PFSK-1 (cell line): ENCODE data around the gene RGS6.

Experiments
- FOXP2 ChIP-seq: optimal IDR thresholded peaks from 2 replicates; pipeline ENCODE3; 2011; ENCODE audit warnings: borderline replicate concordance, control low read depth, inconsistent platforms; ENCODE audit not compliant: insufficient read depth; ENCODE audit errors: extremely low read length, extremely low read depth
- POLR2AphosphoS5 ChIP-seq: IDR thresholded peaks from 2 replicates; pipeline ENCODE4 v1.6.1; 2012; ENCODE audit warnings: low read depth, mild to moderate bottlenecking, control low read depth, low read length, moderate library complexity
- REST ChIP-seq, 2 experiments: IDR thresholded peaks; 2 replicates each; pipeline versions ENCODE4 v1.6.1 to v1.8.0; 2011 to 2012; ENCODE audit warnings: low read depth in 2 of 2, low read length in 2 of 2, control low read depth in 1 of 2, inconsistent platforms in 1 of 2, mild to moderate bottlenecking in 1 of 2, moderate library complexity in 1 of 2; ENCODE audit not compliant: insufficient read depth in 1 of 2
- SIN3A ChIP-seq: IDR thresholded peaks from 2 replicates; pipeline ENCODE4 v1.6.1; 2012; ENCODE audit warnings: mild to moderate bottlenecking, low read length, moderate library complexity, borderline replicate concordance; ENCODE audit not compliant: insufficient read depth
- TAF1 ChIP-seq: IDR thresholded peaks from 2 replicates; pipeline ENCODE4 v1.6.1; 2012; ENCODE audit warnings: low read length, control low read depth, borderline replicate concordance; ENCODE audit not compliant: insufficient read depth

The RGS6 gene

GRCh38 chr14:72563676-72564075 is 631.4 kb downstream of the RGS6 start:
- TF ChIP-seq POLR2AphosphoS5 (no peak), REST (IDR thresholded peaks at IDR 0.05; ENCODE audit: insufficient read depth in 1 of 2, low read depth in 2 of 2, low read length in 2 of 2) (no peak), TAF1 (no peak), SIN3A (no peak), FOXP2 (no peak)

DNA sequence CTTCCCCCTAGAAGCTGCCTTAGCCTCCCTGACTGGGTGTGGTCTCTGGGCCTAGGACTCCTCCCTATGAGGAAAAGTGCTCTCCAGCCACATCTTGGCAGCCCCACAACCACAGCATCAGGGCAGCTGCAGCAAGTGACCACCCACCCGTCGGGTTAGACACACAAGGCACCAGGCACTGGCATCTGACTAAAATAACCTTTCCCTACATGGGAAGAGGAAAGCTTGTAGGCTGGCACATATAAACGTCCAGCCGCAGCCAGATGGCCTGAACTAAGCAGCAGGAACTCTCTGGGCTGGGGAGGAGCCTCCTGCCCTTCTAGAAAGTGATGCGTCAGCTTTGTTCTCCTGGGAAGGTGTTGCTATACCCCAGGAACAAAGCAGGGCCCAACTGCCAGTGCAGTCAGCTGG is 632.9 kb downstream of the RGS6 start:
- TF ChIP-seq FOXP2 (no peak), POLR2AphosphoS5 (no peak), REST (IDR thresholded peaks at IDR 0.05; ENCODE audit: insufficient read depth in 1 of 2, low read depth in 2 of 2, low read length in 2 of 2) (no peak)

GRCh38 chr14:72565917-72566316 is 633.7 kb downstream of the RGS6 start:
- TF ChIP-seq TAF1 (no peak), POLR2AphosphoS5 (no peak), SIN3A (no peak), REST (IDR thresholded peaks at IDR 0.05; ENCODE audit: insufficient read depth in 1 of 2, low read depth in 2 of 2, low read length in 2 of 2) (no peak), FOXP2 (no peak)

- TF ChIP-seq FOXP2 (no peak), TAF1 (no peak), REST (IDR thresholded peaks at IDR 0.05; ENCODE audit: insufficient read depth in 1 of 2, low read depth in 2 of 2, low read length in 2 of 2) (no peak), POLR2AphosphoS5 (no peak), SIN3A (no peak)
Measured at GRCh38 chr14:72567226-72567625, 635.0 kb downstream of the RGS6 start.

GRCh38 chr14:72568296-72568992 is 636.2 kb downstream of the RGS6 start:
- TF ChIP-seq POLR2AphosphoS5 = no peak
- TF ChIP-seq FOXP2 = no peak
- no peak for TF ChIP-seq REST (IDR thresholded peaks at IDR 0.05; ENCODE audit: insufficient read depth in 1 of 2, low read depth in 2 of 2, low read length in 2 of 2)
- no peak for TF ChIP-seq TAF1
- no peak for TF ChIP-seq SIN3A
